Caco-2 (cell line): Measurements from ENCODE around the gene GPX5. TPM values are rescaled to one million over a fixed set of nuclear protein-coding genes. Genes with fewer than 3 reads are reported as not detected.
"Not testable (repeated sequence)": the region's sequence is repeated elsewhere in the genome, so short reads cannot be mapped to it uniquely, and the experiment has no call there.

Experiments
- BruUV-seq: library from RNA; stranded (reverse); fragments of 400-500 nt; replicated peaks from 2 replicates; lab custom pipeline; 2021; lab: Mats Ljungman, UMichigan
- CTCF ChIA-PET: fragments of 300-600 bp; sonication (Branson Sonifier 250); formaldehyde crosslinking; loops from one replicate; lab custom pipeline; 2022; ENCODE audit warnings: antibody characterized with exemption; lab: Charles Lee
- POLR2A ChIA-PET: fragments of 300-600 bp; sonication (Branson Sonifier 250); formaldehyde crosslinking; loops from one replicate; lab custom pipeline; 2022; ENCODE audit warnings: antibody characterized with exemption; lab: Charles Lee
- DNase-seq, 2 experiments: peaks; one replicate each; pipeline versions ENCODE4 v3.0.0 to v3.0.0-alpha.2; 2020 to 2022
- H3K27me3 ChIP-seq: replicated peaks from 2 replicates; pipeline ENCODE4 v1.6.0; 2011; ENCODE audit warnings: low read length; ENCODE audit not compliant: control insufficient read depth, insufficient read depth
- H3K36me3 ChIP-seq: 2 replicates; pipeline ENCODE4 v1.5.1; 2011; ENCODE audit warnings: low read length; ENCODE audit not compliant: control insufficient read depth, insufficient read depth
- H3K4me1 ChIP-seq: fragments of 250-450 bp; sonication (Bioruptor Pico); 2 replicates; pipeline ENCODE4 v1.5.1; 2020; ENCODE audit warnings: mild to moderate bottlenecking
- H3K4me3 ChIP-seq: 2 replicates; pipeline ENCODE4 v1.5.1; 2011; ENCODE audit warnings: low read depth, mild to moderate bottlenecking, control low read depth, low read length
- H3K9me3 ChIP-seq: fragments of 250-450 bp; sonication (Bioruptor Pico); 2 replicates; pipeline ENCODE4 v1.5.1; 2020; ENCODE audit warnings: mild to moderate bottlenecking, moderate library complexity
- H3K27ac Mint-ChIP-seq: one replicate; pipeline ENCODE4 v1.8.0; 2022; ENCODE audit warnings: mixed read lengths; ENCODE audit not compliant: unreplicated experiment
- H3K27me3 Mint-ChIP-seq: one replicate; pipeline ENCODE4 v1.8.0; 2022; ENCODE audit warnings: mixed read lengths; ENCODE audit not compliant: insufficient read depth, unreplicated experiment
- H3K36me3 Mint-ChIP-seq: one replicate; pipeline ENCODE4 v1.8.0; 2022; ENCODE audit warnings: mild to moderate bottlenecking, mixed read lengths; ENCODE audit not compliant: insufficient read depth, unreplicated experiment
- H3K4me1 Mint-ChIP-seq: one replicate; pipeline ENCODE4 v1.8.0; 2022; ENCODE audit warnings: low read depth, mixed read lengths; ENCODE audit not compliant: unreplicated experiment
- H3K4me3 Mint-ChIP-seq: one replicate; pipeline ENCODE4 v1.8.0; 2022; ENCODE audit warnings: mild to moderate bottlenecking, moderate library complexity, mixed read lengths; ENCODE audit not compliant: unreplicated experiment
- H3K9me3 Mint-ChIP-seq: one replicate; pipeline ENCODE4 v1.8.0; 2022; ENCODE audit warnings: mixed read lengths; ENCODE audit not compliant: unreplicated experiment
- intact Hi-C: fragments of 100-400 bp; cut with micrococcal nuclease; formaldehyde crosslinking; loops from one replicate; pipeline ENCODE4 v1.10.0; 2022; ENCODE audit not compliant: unreplicated experiment
- total RNA-seq: library from RNA; stranded (reverse); gene quantifications from 2 replicates; pipeline ENCODE4 v1.2.3, GENCODE V29; 2022
- TF ChIP-seq, protein P1 (sequence below), 2 experiments: fragments of 200-600 bp in 1 of 2; IDR thresholded peaks; 1 replicate in 1 of 2; 2 replicates in 1 of 2; pipeline versions ENCODE4 v1.5.1 to v1.8.0; 2011 to 2022; ENCODE audit warnings: antibody characterized with exemption in 1 of 2, control low read depth in 1 of 2, inconsistent platforms in 1 of 2, low read depth in 1 of 2, low read length in 1 of 2, mild to moderate bottlenecking in 1 of 2, moderate library complexity in 1 of 2; ENCODE audit not compliant: insufficient read depth in 1 of 2, severe bottlenecking in 1 of 2, unreplicated experiment in 1 of 2

The GPX5 gene
- total RNA-seq, 1 experiment from 2014 or later = not detected

GRCh38 chr6:28497893-28498292 is 27.8 kb upstream of the GPX5 start:
- intact Hi-C loops = no loop called here

DNA sequence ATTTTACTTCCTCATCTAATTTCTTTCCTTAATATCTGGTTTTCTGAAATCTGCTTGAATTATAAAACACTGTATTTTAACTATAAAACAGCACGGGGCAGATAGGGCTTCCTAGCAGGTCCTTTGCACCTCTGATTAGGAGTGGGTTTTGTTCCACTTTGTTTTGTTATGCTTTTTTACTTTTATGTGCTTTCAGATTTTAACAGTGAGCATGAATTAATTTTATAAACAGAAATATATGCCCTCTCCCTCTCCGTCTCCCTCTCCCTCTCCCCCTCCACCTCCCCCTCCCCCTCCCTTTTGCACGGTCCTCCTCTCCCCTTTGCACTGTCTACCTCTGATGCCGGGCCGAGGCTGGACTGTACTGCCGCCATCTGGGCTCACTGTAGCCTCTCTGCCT is 24.4 kb upstream of the GPX5 start:
- H3K4me1 ChIP-seq = no peaks in the 10 kb centered on the region
- ChIA-PET CTCF (no interaction called here), POLR2A (no interaction called here)
- intact Hi-C loops = no loop called here
- Mint-ChIP-seq H3K27ac (no peak overlapping the region), H3K4me1 (peaks cover 7% of the 10 kb centered on the region), H3K4me3 (no peak overlapping the region), H3K27me3 (peaks cover 4% of the 10 kb centered on the region), H3K36me3 (no peaks in the 10 kb centered on the region), H3K9me3 (no peaks in the 10 kb centered on the region)
- H3K4me3 ChIP-seq = no peak overlapping the region
- H3K27me3 ChIP-seq = no peaks in the 10 kb centered on the region
- H3K36me3 ChIP-seq = no peaks in the 10 kb centered on the region
- no peaks in the 10 kb centered on the region for H3K9me3 ChIP-seq
- no peak for DNase-seq
- TF ChIP-seq, protein P1, sequence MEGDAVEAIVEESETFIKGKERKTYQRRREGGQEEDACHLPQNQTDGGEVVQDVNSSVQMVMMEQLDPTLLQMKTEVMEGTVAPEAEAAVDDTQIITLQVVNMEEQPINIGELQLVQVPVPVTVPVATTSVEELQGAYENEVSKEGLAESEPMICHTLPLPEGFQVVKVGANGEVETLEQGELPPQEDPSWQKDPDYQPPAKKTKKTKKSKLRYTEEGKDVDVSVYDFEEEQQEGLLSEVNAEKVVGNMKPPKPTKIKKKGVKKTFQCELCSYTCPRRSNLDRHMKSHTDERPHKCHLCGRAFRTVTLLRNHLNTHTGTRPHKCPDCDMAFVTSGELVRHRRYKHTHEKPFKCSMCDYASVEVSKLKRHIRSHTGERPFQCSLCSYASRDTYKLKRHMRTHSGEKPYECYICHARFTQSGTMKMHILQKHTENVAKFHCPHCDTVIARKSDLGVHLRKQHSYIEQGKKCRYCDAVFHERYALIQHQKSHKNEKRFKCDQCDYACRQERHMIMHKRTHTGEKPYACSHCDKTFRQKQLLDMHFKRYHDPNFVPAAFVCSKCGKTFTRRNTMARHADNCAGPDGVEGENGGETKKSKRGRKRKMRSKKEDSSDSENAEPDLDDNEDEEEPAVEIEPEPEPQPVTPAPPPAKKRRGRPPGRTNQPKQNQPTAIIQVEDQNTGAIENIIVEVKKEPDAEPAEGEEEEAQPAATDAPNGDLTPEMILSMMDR (IDR thresholded peaks at IDR 0.05; ENCODE audit: insufficient read depth in 1 of 2, low read depth in 1 of 2, low read length in 1 of 2, severe bottlenecking in 1 of 2, unreplicated experiment in 1 of 2) = no peak
- no TSS peak for BruUV-seq

More at GRCh38 chr6:28497893-28498292, 27.8 kb upstream of the GPX5 start:
- ChIA-PET POLR2A (no interaction called here), CTCF (no interaction called here)
- H3K4me3 Mint-ChIP-seq = no peak overlapping the region
- no peaks in the 10 kb centered on the region for H3K9me3 ChIP-seq
- no TSS peak for BruUV-seq
- peaks cover 7% of the 10 kb centered on the region for H3K4me1 Mint-ChIP-seq
- H3K27ac Mint-ChIP-seq = no peak overlapping the region
- peaks cover under 1% of the 10 kb centered on the region for H3K27me3 Mint-ChIP-seq
- TF ChIP-seq, protein P1 (IDR thresholded peaks at IDR 0.05; ENCODE audit: insufficient read depth in 1 of 2, low read depth in 1 of 2, low read length in 1 of 2, severe bottlenecking in 1 of 2, unreplicated experiment in 1 of 2) = no peak
- no peaks in the 10 kb centered on the region for H3K9me3 Mint-ChIP-seq
- H3K36me3 Mint-ChIP-seq = no peaks in the 10 kb centered on the region
- H3K4me1 ChIP-seq = no peaks in the 10 kb centered on the region
- H3K36me3 ChIP-seq = no peaks in the 10 kb centered on the region
- H3K4me3 ChIP-seq = no peak overlapping the region
- no peak for DNase-seq
- no peaks in the 10 kb centered on the region for H3K27me3 ChIP-seq

DNA sequence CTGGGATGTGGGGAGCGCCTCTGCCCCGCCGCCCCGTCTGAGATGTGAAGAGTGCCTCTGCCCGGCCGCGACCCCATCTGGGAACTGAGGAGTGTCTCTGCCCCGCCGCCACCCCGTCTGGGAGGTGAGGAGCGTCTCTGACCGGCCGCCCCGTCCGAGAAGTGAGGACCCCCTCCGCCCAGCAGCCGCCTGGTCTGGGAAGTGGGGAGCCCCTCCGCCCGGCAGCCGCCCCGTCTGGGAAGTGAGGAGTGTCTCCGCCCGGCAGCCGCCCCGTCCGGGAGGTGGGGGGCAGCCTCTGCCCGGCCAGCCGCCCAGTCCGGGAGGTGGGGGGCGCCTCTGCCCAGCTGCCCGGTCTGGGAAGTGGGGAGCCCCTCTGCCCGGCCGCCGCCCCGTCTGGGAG is 23.5 kb upstream of the GPX5 start:
- BruUV-seq, DNase-seq, H3K27me3 ChIP-seq: not testable (repeated sequence)

DNA sequence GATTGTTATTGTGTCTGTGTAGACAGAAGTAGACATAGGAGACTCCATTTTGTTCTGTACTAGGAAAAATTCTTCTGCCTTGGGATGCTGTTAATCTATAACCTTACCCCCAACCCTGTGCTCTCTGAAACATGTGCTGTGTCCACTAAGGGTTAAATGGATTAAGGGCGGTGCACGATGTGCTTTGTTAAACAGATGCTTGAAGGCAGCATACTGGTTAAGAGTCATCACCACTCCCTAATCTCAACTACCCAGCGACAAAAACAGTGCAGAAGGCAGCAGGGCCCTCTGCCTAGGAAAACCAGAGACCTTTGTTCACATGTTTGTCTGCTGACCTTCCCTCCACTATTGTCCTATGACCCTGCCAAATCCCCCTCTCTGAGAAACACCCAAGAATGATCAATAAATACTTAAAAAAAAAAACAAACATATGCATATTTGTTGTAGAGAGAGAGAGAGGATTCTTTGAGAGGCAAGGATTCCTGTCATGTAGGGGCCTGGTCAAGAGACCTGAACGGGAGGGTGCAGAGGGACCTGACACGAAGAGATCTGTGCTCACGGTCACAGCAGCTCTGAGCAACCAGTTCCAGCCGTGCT is 22.9 kb upstream of the GPX5 start:
- DNase-seq, H3K4me3 ChIP-seq, H3K27me3 ChIP-seq, H3K9me3 Mint-ChIP-seq, H3K27me3 Mint-ChIP-seq, H3K9me3 ChIP-seq, POLR2A ChIA-PET, H3K4me1 Mint-ChIP-seq, intact Hi-C loops, H3K36me3 ChIP-seq, H3K4me3 Mint-ChIP-seq, CTCF ChIA-PET, BruUV-seq, H3K4me1 ChIP-seq, H3K36me3 Mint-ChIP-seq, H3K27ac Mint-ChIP-seq: not testable (repeated sequence)

More for the DNA sequence above, 23.5 kb upstream of the GPX5 start:
- H3K36me3 Mint-ChIP-seq, H3K27me3 Mint-ChIP-seq, POLR2A ChIA-PET, H3K27ac Mint-ChIP-seq, H3K4me1 Mint-ChIP-seq, H3K9me3 Mint-ChIP-seq, H3K9me3 ChIP-seq, intact Hi-C loops, CTCF ChIA-PET, H3K4me3 Mint-ChIP-seq, H3K4me1 ChIP-seq, H3K36me3 ChIP-seq, H3K4me3 ChIP-seq: not testable (repeated sequence)
